ENCODE results near the gene MBNL3.

- TF ChIP-seq CTCF (IDR thresholded peaks at IDR 0.05; ENCODE audit: insufficient read depth, low read length, poor library complexity, severe bottlenecking) (no peak), EZH2phosphoT487 (conservative IDR thresholded peaks at IDR 0.05; ENCODE audit: low read length) (no peak)
Measured at GRCh38 chrX:132472397-132472796, 16.4 kb downstream of the MBNL3 start.

All from SU-DHL-6 (cell line).